Activated CD8-positive, alpha-beta memory T cell treated with anti-CD3 and anti-CD28 coated beads, Interleukin-2, amount 50 U/mL, for 24 hours (primary cell): ENCODE data around the gene COBL.

Experiments
- DNase-seq: peaks from one replicate; pipeline ENCODE4 v3.0.0-alpha.2; 2020; ENCODE audit errors: extremely low read depth

Gene COBL

DNA sequence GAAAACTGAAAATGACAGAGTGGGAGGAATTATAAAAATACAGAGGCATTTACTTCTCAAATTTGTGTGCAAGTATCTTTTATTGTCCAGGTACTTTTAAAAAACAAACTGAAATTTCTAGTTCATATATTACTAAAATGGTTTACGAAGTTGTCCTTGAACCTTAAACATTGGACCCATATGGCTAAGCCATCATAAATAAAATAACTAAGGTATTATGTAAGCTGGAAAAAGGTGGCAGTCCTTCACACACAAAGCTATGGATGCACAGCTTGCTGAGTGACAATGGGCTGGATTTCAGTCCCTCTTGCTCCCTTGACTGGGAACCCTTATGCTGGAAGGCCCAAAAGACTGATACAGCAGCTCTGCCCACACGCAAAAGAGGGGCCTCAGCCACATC, 66.1 kb downstream of the COBL start:
- DNase-seq, result no peak

DNA sequence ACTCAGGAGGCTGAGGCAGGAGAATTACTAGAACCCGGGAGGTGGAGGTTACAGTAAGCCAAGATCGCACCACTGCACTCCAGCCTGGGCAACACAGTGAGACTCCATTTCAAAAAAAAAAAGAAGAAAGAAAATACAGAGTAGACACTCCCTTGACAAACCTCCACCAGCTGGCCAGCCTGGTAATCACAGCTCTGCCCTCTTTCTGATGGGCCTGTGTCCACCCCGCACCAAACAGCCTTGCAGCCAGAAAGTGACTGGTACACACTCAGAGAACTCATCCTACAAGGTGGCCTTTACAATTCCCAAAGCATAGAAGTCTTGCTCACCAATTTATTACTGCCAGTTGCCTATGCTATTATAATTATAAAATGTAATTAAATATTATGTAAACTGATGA, 66.6 kb downstream of the COBL start:
- DNase-seq, result no peak

DNA sequence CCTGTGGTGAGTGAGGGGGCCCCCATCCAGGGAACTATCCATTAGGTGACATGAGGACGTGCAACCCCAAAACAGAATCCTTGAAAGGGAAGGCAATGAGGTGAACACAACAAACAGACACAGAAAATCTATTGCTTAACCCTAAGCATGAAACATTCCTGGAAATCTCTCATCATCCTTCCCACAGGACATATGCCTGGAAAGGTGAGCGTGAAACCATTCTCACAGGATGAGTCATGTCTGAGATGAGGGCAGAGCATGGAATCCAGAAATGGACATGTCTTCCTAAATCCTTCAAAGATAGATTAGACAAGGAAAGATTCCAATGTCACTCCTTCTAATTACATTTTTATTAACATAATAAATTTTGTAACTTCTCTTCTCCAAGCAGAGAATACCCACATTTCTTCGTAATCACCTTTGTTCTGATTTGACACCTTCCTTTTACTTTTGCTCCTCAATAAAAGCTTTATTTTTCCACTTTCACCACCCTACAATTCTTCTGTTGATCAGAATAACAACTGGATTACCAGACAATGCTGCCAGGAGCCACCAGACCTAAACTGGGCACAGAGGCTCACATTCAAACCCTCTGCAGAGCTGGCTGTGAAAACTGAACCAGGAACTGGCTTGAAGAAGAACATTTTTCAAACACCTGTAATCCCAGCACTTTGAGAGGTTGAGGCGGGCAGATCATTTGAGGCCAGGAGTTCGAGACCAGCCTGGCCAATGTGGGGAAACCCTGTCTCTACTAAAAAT, 67.2 kb downstream of the COBL start:
- no peak for DNase-seq

DNA sequence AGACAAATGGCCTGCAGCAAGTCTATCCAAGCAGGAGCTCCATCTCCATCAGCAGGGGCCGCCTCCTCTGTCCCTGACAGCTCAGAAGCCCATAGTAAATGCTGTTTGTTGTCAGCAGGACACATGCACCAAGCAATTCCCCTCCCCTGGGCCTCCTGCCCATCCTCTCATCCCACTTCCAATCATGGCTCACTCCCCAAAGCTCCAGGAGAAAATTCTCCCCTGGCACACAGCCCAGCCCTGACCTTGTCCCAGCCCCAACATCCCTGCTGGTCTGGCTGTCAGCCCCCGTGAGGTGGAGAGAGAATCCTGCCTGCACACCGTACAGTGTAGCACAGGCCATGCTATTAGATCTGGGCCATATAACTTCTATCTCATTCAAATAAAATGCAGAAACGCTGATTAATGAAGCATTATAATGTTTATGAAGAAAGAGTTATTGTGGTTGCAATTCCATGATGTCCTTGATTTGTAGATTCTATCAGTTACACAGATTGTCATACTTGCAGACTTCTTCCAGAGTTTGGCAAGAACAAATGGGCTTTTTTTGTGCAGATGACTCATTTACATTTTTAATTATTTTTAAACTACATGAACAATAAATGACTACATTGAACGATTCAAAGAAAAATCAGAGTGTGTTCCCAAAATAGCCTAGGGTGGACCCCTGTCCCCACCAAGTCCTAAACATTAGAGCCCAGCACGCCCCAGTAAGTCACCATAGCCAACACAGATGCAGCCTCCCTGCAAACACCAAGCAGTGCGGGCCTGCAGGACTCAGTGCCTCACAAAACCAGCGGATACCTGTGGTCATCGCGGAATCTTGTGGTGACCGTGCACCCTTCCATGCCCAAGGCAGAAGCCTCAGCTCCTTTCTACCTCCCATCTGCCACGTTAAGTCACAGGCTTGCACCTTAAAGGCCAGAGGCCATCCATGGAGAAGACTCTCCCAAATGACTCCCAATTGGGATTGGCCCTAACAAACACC, 70.1 kb downstream of the COBL start:
- no peak for DNase-seq

DNA sequence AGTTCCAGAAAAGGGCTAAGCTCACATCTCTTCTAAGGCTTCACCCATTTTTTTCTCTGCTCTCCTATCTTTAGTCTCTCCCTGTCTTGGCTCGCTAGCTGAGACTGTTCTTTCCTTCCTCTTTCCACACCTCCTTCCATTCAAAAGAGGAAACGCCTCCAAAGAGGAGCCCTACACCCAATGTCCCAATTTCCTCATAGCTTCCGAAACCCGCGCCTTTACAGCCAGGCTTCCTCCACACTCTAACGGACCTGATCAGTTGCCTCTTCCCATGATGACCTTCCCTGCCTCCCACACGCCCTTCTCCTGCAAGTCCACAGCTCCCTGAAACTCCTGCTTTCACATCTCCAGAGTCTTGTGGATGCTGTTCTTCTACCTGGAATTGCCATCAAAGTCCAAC, 71.7 kb downstream of the COBL start:
- DNase-seq, result no peak

DNA sequence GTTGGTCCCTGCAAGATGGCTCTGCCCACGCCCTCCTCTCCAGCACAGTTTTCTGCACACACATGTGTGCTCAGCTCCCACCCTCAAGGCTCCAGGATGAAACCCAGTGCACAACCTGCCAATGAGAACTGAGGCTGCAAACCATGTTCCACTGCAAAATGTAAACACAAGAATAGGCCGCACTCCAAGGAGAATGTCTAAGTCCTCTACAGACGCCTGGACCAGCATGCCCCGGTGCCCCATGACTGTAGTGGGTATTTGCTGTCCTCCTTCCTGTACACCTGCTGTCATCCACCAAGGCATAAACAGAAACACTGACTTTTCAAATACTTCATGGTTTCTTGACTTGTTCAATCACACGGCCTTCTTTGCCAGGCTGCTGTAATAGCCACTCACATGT, 72.6 kb downstream of the COBL start:
- no peak for DNase-seq

DNA sequence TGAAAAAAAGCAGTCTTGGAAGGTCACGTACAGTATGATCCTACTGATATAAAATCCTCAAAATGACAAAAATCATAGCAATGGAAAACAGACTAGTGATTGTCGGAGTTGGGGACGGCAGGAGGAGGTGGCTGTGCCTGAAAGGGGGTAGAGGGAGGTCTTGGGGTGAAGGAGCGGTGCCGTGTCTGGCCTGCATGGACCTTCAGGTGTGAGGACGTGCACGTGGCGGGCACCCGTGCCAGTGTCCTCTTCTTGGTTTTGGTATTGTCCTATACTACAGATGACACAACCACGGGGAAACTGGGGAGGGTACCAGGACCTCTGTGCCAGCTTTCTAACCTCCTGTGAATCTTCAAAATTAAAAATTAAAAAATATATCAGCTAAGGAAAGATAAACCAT, 73.0 kb downstream of the COBL start:
- no peak for DNase-seq

DNA sequence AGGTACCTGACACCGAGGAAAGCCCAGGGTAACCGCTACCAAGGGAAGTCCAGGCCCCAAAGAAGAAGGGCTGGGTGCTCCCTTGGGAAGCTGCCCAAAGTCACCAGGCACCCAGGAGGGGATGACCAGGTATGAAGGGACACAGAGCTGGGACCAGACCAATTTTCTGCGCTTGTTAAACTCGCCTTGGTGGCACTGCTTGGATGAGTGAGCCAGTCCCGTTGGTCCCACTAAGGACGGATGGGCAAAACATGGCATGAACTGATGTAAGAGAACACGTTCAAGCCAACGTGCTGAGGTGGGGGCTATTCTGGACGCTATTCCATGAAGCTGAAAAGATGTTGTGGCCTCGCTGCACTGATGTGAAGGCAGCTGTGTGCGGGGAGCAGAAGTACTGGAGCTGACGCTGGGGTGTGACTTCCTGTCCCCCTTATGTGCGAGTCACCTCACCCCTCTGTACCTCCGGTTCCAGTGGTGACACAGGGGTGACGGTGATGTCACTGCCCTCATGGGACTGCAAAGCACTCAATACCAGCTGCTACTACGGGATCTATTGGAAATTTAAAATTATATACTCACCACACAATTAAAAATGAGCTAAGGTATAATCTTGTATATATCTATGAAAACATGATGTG, 73.6 kb downstream of the COBL start:
- no peak for DNase-seq

DNA sequence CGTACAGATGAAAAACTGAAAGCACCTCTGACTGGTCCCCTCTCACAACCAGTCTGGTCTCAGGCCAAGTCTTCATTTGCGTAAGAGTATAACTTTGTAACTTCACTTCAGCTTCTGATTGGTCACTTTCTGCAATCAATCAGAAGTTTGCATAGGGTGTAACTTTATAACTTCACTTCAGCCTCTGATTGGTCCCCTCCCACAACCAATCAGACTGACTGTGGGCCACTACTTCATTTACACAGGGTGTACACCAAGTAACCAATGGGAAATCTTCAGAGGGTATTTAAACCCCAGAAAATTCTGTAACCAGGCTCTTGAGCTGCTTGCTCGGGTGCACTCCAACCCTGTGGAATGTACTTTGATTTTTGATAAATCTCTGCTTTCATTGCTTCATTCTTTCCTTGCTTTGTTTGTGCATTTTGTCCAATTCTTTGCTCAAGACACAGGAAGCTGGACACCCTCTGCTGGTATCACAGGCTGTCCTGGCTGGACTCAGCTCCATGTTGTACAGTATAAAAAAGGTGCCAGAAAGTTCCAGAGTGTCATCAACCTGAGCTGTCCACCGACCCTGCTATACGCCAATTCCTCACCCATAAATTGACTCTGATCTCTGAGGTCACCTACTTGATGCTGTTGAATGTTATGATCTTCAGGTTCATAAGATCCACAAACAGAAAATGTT, 74.5 kb downstream of the COBL start:
- no peak for DNase-seq

DNA sequence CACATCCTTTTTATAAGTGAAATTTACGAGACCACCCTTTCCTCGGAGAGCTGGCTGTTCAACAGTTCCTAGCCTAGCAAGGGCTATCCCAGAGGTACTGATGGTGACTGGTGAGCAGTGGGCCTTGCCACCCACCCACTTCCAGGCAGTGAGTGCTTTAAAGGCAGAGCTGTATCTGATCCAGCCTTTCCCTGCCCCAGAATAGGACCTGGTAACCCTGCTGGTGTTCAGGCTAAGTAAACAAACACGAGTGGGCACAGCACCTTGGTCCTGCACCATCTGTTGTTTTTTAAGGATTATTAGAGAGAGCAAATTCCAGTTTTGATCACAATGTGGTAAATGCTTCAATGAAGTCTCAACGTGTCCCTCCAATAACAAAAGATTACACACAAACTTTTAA, 75.7 kb downstream of the COBL start:
- no peak for DNase-seq

DNA sequence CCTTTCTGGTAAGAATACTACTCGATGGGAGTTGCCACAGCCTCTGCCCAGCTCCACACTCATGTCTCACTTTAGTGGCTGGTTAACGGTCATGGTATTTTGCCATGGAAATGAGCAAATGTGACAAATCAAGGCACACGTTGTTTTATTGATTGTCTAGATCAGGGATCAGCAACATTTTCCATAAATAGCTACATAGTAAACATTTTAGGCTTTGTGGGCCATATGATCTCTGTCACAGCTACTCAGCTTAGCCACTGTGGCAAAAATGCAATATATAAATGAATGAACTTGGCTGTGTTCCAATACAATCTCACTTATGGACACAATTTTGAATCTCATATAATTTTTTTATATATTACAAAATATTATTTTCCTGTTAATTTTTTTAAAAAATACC, 76.9 kb downstream of the COBL start:
- DNase-seq, result no peak

DNA sequence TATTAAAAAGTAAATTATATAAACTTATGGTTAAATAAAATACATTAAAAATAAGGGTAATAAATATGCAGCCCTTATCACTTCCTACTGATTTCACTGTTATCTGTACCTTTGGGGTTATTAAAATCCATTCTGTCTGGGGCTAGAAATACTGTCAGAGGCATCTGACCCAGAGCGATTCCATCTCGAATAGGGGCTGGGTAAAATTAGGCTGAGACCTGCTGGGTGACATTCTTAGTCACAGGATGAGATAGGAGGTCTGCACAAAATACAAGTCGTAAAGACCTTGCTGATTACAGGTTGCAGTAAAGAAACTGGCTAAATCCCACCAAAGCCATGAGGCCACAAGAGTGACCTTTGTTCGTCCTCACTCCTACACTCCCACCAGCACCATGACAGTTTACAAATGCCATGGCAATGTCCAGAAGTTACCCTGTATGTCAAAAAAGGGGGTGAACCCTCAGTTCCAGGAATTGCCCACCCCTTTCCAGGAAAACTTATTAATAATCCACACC, 77.6 kb downstream of the COBL start:
- no peak for DNase-seq

DNA sequence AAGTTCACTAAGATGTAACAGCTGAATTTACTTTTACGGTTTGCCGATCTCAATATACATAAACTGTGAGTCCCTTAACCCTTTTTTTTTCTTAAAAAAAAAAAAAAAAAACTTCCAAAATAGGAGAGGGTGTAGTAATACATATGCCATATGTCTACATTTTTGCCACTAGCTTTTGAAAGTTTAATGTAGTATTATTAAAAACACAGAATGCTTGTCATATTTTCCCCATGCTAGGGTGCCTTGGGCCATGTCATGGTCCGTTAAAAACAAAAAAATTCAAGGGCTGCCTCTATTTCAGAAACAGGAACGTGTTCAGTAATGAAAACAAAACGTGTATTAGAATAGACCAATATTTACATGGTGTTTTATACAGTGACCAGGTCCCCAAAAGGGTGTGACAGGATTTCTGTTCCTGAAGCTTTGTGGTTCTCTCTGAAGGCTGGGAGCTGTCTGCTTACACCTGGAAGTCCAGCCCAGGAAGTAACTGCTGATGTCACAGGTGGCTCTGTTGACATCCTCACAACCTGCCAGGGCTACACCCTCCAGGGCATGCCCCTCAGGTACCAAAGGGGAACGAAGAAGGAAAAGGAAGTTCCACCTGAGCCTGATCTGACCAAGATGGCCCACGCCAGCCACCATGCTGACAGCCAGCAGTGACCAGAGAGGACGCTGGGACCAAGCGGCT, 79.0 kb downstream of the COBL start:
- DNase-seq, result no peak

DNA sequence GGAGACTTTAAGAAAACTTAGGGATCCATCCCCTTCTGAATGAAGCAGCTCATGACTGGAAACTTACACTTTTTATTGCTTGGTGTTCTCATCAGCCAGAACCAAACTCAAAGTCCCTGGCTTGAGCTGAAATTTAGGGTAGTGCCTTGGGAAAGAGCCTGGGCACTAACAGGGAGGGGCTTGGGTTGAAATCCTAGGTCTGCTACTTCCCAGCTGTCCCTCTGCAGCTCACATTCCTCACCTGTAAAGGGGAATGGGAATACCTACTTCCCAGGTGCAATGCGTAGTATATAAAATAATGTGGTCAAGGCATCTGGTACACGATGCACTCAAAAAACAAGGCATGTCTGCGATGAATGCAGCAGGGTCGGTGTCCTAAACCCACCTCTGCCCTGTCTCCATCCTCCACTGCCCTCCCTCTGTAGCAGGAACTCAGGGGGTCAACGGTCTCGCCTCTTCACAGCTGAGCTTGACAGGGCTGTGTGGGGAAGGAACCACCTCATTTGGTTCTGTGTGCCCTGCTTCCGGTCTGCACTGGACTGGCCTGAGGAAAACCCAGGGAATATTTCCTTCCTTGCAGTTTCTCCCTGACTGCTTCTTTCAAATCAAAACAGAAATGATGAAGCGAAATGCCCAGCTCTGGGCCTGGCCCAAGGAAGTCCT, 80.0 kb downstream of the COBL start:
- no peak for DNase-seq

DNA sequence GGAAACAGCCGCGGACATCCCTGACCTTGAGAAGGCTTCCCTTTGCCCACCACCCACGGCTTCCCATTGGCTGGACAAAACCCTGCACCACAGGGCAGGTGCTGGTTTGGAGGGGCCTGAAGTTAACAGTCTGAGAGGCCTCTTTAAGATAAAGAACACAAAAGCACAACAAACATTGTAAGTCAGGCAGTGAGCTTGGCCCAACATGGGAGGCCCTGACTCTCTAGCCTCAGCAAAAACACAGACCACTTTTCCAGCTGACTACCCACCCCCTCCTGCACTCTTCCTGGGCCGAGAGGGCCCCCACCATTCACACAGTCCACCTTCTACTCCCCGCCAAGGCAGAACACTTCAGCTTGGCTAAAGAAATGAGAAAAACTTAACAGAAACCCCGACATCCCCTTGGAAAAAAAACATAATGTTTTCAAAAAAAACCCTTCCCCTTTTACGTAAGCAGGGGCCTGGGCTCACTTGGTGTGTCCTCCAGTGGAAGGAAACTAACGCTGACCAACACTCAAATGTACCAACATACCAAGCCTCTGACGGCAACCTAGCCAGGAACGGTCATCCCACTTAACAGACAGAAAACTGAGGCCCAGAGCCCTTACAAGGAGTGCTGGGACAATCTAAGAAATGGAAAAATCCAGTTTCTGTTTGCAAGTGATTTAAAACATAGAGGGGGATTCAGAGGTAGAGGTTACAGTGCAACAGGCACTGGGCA, 80.9 kb downstream of the COBL start:
- DNase-seq, result no peak

DNA sequence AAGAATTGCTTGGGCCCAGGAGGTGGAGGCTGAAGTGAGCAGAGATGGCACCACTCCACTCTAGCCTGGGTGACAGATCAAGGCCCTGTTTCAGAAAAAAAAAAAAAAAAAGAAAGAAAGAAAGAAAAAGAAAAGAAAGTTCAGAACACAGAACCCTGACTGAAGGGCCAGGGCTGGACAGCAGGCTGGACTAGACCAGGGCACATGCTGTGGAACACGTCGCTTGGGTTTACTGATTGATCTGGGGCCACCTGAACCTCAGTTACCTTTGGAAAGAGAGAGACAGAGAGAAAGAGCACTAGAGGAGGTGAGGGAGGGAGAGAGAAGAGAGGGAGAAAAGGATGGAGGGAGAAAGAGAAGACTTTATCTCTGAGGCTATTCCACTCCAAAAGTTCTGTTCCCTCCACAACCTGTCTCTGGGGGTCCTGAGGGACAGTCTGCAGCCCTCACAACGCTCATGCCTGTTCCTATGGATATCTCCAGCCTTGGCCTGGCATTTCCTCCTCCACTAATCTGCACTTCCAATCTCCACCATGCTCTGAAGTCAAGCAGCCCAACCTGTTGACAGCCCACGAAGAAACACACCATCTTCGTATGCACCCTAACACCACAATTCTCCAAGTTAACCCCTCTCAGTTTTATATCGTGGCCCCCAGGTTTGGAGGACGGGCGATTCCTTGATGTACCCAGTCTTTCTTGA, 81.8 kb downstream of the COBL start:
- no peak for DNase-seq

DNA sequence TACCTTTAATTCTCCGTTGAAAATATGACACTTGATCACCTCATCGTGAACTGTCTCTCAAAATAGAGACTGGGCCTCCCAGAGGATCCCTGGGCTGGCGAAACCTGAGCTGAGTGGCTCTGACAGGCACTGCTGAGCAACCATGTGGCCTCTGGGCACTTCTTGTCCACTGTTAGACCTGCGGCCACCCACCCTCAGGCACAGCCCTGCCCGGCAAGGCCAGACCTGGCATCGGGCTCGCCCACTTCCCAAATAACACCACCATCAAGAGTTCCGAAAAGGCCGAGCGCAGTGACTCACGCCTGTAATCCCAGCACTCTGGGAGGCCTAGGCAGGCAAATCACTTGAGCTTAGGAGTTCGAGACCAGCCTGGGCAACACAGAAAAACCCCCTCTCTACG, 82.5 kb downstream of the COBL start:
- no peak for DNase-seq

DNA sequence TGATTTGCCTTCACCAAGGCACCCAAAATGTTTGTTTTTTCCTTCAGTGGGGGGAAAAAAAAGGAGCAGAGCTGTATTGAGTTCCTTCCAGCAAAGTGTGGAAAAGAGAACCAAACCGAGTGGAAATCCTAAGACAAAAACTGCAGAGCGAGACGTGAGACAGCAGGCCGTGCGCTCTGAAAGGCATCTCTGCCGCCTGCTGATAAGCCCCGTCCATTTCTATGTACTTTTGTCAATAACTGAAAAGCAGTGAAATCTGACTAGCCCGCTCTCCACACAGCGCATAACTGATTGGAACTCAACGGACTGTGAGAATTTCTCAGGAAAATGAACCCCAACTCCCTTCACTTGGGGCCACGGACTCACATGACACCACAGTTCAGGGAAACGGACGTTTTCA, 83.2 kb downstream of the COBL start:
- DNase-seq, result no peak

DNA sequence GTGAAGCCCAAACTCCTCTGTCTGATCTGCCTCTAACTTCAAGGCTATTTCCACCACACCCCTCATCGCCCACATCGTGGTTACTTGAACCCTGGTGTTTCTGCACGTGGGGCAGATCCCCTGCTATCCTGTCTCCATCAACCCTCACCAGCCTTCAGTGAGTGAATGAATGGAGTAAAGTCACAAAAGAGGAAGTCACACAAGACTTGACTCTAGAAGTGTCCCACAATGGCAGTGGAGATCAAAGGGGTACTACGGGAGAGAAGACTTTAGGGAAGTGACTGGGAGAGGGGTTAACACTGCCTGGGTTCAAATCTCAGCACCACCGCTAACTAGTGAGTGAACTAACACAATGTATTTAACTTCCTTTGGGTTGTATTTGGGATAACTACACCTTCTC, 85.9 kb downstream of the COBL start:
- DNase-seq, result no peak

DNA sequence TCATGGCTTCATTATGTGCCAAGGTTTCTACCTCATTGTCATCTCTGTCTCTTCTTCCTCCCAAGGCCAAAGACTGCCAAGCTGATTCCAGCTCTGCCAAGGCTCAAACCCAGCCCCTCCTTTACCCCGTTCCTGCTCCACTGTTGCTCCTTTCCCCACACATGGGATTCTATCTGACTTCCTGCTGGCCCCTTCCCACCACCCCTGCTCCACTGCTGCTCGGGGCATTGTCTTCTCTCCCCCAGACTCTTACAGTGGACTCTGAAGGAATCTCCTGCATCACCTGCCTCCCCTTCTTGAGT, 86.3 kb downstream of the COBL start:
- no peak for DNase-seq
